ENCODE measurements around the gene NOS1AP.
"Not testable (repeated sequence)": the region's sequence is repeated elsewhere in the genome, so short reads cannot be mapped to it uniquely, and the experiment has no call there.

Gene NOS1AP

DNA sequence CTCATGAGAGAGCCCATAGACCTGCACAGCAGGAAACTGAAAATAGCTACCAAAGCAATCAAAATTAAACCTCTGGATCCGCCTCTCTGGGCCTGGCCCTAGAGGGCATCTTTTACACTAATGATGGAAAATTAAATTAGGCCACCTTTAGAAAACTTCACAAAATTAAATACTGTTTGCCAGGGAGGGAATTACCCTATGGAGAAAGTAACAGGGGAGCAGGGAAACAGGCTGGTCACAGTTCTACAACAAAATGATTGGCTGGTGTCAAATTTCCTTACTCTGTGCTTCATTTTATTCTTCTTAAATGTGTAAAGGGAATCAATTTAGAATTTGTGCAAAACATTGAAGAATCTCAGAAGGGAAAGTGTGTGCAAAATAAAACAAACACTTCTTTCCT is 244.7 kb downstream of the NOS1AP start:
- DNase-seq: no peak

DNA sequence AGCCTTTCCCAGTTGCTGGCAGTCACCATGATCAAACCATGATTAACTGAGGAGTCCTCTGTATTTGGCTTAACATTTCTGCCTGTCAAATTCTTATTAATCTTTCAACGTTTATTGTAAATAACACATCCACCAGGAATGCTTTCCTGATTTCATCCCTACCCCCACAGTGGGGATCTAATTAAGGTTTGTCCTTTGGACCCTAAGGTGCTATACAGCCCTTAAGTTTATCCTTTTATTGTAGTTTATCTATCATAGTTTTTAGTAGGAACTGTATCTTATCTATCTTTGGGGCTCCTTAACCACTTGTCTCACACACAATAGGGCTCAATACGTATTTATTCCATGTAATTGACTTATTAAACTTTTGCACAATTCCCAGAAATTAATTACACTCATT is 246.2 kb downstream of the NOS1AP start:
- no peak for DNase-seq

- no peak for DNase-seq
These were observed 246.7 kb downstream of the NOS1AP start for GRCh38 chr1:162316187-162316586.

GRCh38 chr1:162317621-162318020 is 248.1 kb downstream of the NOS1AP start:
- no peak for DNase-seq

DNA sequence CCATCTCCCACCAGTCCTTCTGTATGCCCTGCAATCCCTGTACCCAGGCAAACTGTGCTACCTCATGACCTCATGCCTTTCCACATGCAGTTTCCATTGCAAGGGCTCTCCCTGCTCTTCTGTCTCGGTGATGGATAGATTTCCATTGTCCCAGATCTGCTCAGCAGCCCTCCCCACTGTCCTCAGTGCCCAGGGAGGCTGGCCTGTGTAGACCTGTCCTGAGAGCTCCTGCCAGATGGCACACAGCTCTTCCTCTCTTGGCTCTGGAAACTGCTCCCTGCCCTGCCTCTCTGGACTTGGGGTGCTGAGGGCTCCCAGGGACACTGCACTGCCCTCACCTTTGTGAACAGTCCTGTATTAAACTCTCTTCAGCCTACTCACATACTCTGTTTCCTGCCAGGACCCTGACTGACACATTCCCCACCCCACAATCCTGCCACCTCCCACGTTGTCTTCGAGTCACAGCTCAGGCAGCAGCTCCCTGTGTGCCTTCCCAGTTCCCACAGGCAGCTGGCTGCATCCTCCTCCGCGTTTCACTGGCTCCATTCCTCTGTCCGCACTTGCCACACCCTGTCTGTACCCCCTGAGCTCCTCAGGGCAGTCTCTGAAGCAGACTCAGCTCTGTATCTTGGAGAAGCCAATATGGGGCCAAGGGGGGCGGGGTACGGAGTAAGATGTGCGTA is 250.1 kb downstream of the NOS1AP start:
- no peak for DNase-seq

GRCh38 chr1:162321809-162322422 is 252.4 kb downstream of the NOS1AP start:
- no peak for DNase-seq

DNA sequence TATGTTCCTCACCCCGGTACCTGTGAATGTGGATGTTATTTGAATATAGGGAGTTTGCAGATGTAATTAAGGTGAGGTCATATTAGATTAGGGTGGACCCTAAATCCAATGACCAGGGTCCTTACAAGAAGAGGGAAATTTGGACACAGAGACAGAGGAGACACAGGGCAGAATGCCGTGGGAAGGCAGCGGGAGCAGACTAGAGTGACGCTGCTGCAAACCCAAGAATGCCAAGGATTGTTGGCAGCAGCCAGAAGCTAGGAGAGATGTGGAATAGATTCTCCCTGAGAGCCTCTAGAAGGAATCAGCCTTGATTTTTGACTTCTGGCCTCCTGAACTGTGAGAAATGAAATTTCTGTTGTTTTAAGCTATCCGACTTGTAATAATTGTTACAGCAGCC is 253.5 kb downstream of the NOS1AP start:
- DNase-seq: no peak

DNA sequence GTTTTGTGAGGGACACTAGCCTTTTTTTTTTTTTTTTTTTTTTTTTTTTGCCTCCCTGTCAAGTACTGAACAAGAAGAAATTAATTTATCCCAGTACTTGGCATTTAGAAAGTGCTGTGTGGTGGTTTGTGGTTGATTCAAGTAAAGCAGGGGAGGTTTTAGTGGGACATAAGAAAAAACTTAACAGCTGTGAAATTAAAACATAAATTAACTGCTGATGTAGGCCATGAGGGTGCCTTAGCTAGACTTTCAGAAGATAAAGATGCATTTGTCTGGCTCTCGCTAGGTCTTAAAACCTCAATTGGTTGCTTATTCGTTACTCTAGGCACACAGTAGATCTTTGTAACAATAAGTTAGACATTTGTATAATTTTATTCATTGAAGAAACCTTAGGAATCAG is 254.9 kb downstream of the NOS1AP start:
- DNase-seq: no peak

- no peak for DNase-seq
These were observed 257.1 kb downstream of the NOS1AP start for GRCh38 chr1:162326559-162326958.

GRCh38 chr1:162327144-162327787 is 257.8 kb downstream of the NOS1AP start:
- no peak for DNase-seq

DNA sequence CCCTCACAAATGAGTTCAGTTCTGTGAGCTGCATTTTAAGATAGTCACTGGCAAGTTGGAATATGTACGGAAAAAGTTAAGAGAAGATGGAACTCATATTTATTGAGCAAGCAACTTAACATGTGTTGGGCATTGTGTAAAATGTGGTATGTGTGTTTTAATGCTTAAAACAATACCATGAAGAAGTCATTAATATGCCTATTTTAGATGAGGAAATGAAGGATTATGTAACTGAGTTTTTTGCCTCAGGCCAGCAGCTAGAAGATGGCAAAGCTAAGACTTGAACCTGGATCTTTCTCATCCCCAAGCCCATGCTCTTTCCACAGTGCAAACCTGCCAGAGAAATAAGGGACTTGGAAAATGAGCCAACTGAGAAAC is 258.3 kb downstream of the NOS1AP start:
- DNase-seq: no peak

GRCh38 chr1:162328512-162328911 is 259.0 kb downstream of the NOS1AP start:
- DNase-seq: no peak

GRCh38 chr1:162329826-162330225 is 260.3 kb downstream of the NOS1AP start:
- no peak for DNase-seq

- no peak for DNase-seq
These were observed 264.5 kb downstream of the NOS1AP start for GRCh38 chr1:162333991-162334390.

DNA sequence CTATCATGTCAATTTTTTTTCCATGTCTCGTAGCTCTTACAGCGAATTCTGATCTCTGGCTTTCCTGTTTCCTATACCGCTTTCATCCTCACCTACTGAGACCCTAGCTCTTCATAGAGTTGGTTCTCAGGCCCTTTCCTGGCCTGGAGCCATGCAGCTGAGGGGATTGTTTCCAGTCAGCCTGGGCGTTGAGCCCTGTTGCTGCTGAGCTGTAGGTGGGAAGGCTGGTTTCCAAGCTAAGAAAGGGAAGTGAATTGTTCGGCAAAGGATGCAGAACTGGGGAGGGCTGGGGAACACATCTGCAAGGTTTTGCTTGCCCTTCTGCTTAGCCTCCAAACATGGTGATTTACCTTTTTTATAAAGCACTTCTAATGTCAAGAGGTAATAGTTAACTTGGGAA is 265.6 kb downstream of the NOS1AP start:
- no peak for DNase-seq

- DNase-seq: no peak
These were observed 267.3 kb downstream of the NOS1AP start for GRCh38 chr1:162336621-162337285.

- no peak for DNase-seq
These were observed 273.0 kb downstream of the NOS1AP start for GRCh38 chr1:162342452-162342983.

DNA sequence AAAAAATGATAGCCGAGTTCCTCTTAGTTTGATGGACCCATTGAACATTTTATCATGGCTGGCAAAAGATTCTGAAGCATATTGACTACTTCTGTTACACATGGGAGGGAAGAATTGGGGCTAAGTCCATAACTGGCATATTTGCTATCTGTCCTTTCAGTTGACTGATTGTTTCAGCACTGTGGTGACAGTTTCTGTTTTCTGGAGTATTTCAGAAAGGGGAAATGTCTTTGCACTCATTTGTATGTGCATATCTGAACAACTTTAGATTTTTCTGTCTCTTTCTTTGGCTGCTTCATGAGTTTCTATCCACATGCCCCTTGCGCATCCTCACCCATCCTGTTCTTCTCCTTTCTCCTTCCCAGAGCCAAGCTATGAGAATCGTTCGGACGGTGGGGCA is 274.0 kb downstream of the NOS1AP start:
- DNase-seq: no peak

DNA sequence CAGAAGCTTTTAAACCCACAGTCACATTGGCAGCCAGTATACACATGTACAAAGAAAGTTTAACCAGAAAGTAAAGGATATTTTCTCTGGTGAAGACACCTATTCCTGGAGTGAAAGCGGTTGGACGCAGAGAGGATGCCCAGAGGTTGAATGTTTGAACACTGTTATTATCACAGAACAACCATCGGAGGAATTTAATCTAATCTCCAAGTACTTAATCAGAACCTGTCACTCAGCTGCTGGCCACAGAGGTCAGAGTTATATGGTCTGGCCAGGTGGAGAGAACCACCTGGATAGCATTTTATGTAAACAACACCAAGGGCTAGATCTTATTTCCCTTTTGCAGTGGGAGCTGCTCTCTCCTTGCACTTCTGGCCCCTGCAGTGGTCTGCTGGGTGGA is 277.8 kb downstream of the NOS1AP start:
- DNase-seq: no peak

GRCh38 chr1:162349635-162350330 is 280.3 kb downstream of the NOS1AP start:
- DNase-seq: no peak

GRCh38 chr1:162351246-162351842 is 281.9 kb downstream of the NOS1AP start:
- DNase-seq: no peak

DNA sequence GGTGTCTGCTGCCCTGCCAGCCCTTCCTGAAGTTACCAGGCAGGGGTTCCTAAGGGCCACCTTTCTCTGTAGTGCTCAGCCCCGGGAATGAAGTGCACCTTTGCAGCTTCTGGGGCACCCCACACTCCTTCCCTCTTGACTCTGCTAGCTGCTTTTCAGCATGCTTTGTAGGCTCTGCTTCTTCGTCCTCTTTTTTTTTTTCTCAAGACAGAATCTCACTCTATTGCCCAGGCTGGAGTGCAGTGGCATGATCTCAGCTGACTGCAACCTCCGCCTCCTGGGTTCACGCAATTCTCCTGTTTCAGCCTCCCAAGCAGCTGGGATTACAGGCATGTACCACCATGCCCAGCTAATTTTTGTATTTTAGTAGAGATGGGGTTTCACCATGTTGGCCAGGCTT is 282.4 kb downstream of the NOS1AP start:
- DNase-seq: not testable (repeated sequence)

DNA sequence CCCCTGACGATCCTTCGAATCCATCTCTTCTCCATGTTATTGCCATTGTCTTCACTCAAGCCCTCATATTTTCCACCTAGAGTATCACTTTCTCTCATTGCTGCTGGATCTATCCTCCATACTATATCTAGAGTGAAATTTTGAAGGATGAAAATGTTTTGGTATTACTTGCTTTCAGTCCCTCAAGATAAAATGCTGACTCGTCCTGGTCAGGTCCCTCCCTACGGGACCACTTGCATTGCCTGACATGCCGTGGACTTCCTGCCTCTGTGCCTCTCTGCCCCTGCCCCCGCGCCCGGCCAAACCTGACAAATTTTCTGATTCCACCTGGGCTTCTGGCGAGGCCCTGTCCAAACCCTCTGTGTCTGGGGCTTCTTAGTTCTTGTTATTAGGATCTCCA is 283.6 kb downstream of the NOS1AP start:
- no peak for DNase-seq
